Loucy (cell line): ENCODE results near the gene MYH10.

ENCODE experiments used
- H2AFZ ChIP-seq: fragments of 200-600 bp; sonication (generic); 2 replicates; pipeline ENCODE4 v1.6.0; 2016; ENCODE audit warnings: antibody characterized with exemption, mild to moderate bottlenecking, low read length, moderate library complexity
- H3F3A ChIP-seq: fragments of 200-600 bp; 2 replicates; pipeline ENCODE4 v1.6.0; 2016; ENCODE audit warnings: antibody characterized with exemption, low read depth, mild to moderate bottlenecking
- H3K27me3 ChIP-seq: fragments of 200-600 bp; sonication (generic); 2 replicates; pipeline ENCODE4 v1.6.1; 2014; ENCODE audit warnings: low read length, mild to moderate bottlenecking; ENCODE audit not compliant: insufficient read depth, poor library complexity, severe bottlenecking
- H3K36me3 ChIP-seq: fragments of 200-600 bp; sonication (generic); 2 replicates; pipeline ENCODE4 v1.6.1; 2016; ENCODE audit warnings: low read length; ENCODE audit not compliant: insufficient read depth
- H3K4me1 ChIP-seq: fragments of 200-600 bp; sonication (generic); 2 replicates; pipeline ENCODE4 v1.5.1; 2014; ENCODE audit warnings: low read length, mild to moderate bottlenecking; ENCODE audit not compliant: insufficient read depth, poor library complexity, severe bottlenecking
- H3K4me2 ChIP-seq: fragments of 200-600 bp; sonication (generic); 2 replicates; pipeline ENCODE4 v1.6.0; 2014; ENCODE audit warnings: antibody characterized with exemption, low read length, low read depth, mild to moderate bottlenecking; ENCODE audit not compliant: poor library complexity, severe bottlenecking
- H3K4me3 ChIP-seq: fragments of 200-600 bp; sonication (generic); 2 replicates; pipeline ENCODE4 v1.5.1; 2014; ENCODE audit warnings: low read length, mild to moderate bottlenecking, mixed read lengths; ENCODE audit not compliant: poor library complexity, severe bottlenecking
- H3K79me2 ChIP-seq: fragments of 200-600 bp; sonication (generic); 2 replicates; pipeline ENCODE4 v1.6.1; 2014; ENCODE audit warnings: low read length; ENCODE audit not compliant: insufficient read depth
- H3K9ac ChIP-seq: fragments of 200-600 bp; sonication (generic); 2 replicates; pipeline ENCODE4 v1.6.0; 2014; ENCODE audit warnings: mild to moderate bottlenecking, low read depth, low read length, moderate library complexity; ENCODE audit not compliant: poor library complexity, severe bottlenecking
- H3K9me2 ChIP-seq: fragments of 200-600 bp; sonication (generic); replicated peaks from 2 replicates; pipeline ENCODE4 v1.6.1; 2016; ENCODE audit warnings: low read depth, low read length, mixed read lengths
- H3K9me3 ChIP-seq: fragments of 200-600 bp; sonication (generic); 2 replicates; pipeline ENCODE4 v1.6.1; 2014; ENCODE audit warnings: mild to moderate bottlenecking, antibody characterized with exemption, low read length, low read depth; ENCODE audit not compliant: insufficient read depth
- H4K20me1 ChIP-seq: fragments of 200-600 bp; sonication (generic); 2 replicates; pipeline ENCODE4 v1.6.0; 2014; ENCODE audit warnings: antibody characterized with exemption, low read length, mild to moderate bottlenecking; ENCODE audit not compliant: insufficient read depth, poor library complexity, severe bottlenecking
- CTCF ChIP-seq: fragments of 200-600 bp; sonication (generic); conservative IDR thresholded peaks from 2 replicates; pipeline ENCODE4 v1.5.1; 2014; ENCODE audit warnings: mild to moderate bottlenecking, antibody characterized with exemption, low read length
- EZH2phosphoT487 ChIP-seq: fragments of 200-600 bp; IDR thresholded peaks from 2 replicates; pipeline ENCODE4 v1.6.1; 2018; ENCODE audit warnings: antibody characterized with exemption, mild to moderate bottlenecking, moderate library complexity, borderline replicate concordance

The MYH10 gene

GRCh38 chr17:8494021-8494420 is 136.5 kb downstream of the MYH10 start:
- H3K9me2 ChIP-seq = no peaks in the 10 kb centered on the region
- no peak overlapping the region for H2AFZ ChIP-seq
- H3K36me3 ChIP-seq = peaks cover 82% of the 10 kb centered on the region; the same call in 1 of the 2 replicates
- H3K4me1 ChIP-seq = no peaks in the 10 kb centered on the region
- no peaks in the 10 kb centered on the region for H3K9me3 ChIP-seq
- H4K20me1 ChIP-seq = no peaks in the 10 kb centered on the region
- no peak overlapping the region for H3K4me3 ChIP-seq
- no peak overlapping the region for H3K9ac ChIP-seq
- no peak for TF ChIP-seq CTCF
- no peak for TF ChIP-seq EZH2phosphoT487
- no peak overlapping the region for H3K4me2 ChIP-seq
- no peaks in the 10 kb centered on the region for H3K79me2 ChIP-seq
- no peaks in the 10 kb centered on the region for H3K27me3 ChIP-seq
- no peaks in the 10 kb centered on the region for H3F3A ChIP-seq

GRCh38 chr17:8492121-8492520 is 138.4 kb downstream of the MYH10 start:
- Histone ChIP-seq H2AFZ (no peak overlapping the region), H3K36me3 (peaks cover 86% of the 10 kb centered on the region; the same call in 1 of the 2 replicates), H3K9me3 (no peaks in the 10 kb centered on the region), H3K4me3 (no peak overlapping the region), H4K20me1 (no peaks in the 10 kb centered on the region), H3K79me2 (no peaks in the 10 kb centered on the region), H3K9me2 (no peaks in the 10 kb centered on the region), H3F3A (no peaks in the 10 kb centered on the region), H3K9ac (no peak overlapping the region), H3K27me3 (no peaks in the 10 kb centered on the region), H3K4me2 (no peak overlapping the region), H3K4me1 (no peaks in the 10 kb centered on the region)
- TF ChIP-seq EZH2phosphoT487 (no peak), CTCF (no peak)

- H3K4me1 ChIP-seq = no peaks in the 10 kb centered on the region
- H2AFZ ChIP-seq = no peak overlapping the region
- H3K9me3 ChIP-seq = no peaks in the 10 kb centered on the region
- no peak overlapping the region for H3K4me2 ChIP-seq
- no peak overlapping the region for H3K4me3 ChIP-seq
- no peak overlapping the region for H3K9ac ChIP-seq
- H3K36me3 ChIP-seq = peaks cover 88% of the 10 kb centered on the region
- no peaks in the 10 kb centered on the region for H3K79me2 ChIP-seq
- TF ChIP-seq CTCF (no peak), EZH2phosphoT487 (no peak)
- no peaks in the 10 kb centered on the region for H3F3A ChIP-seq
- H3K27me3 ChIP-seq = no peaks in the 10 kb centered on the region
- H3K9me2 ChIP-seq = no peaks in the 10 kb centered on the region
- no peaks in the 10 kb centered on the region for H4K20me1 ChIP-seq
Measured at GRCh38 chr17:8490256-8491023, 140.1 kb downstream of the MYH10 start.
